ENCODE measurements around the gene SMR3B. TPM values are rescaled to one million over a fixed set of nuclear protein-coding genes. Genes with fewer than 3 reads are reported as not detected.

Gene SMR3B
- total and polyA plus RNA-seq, 2 of the 4 experiments (the other 2 are of a cell fraction), result not detected

DNA sequence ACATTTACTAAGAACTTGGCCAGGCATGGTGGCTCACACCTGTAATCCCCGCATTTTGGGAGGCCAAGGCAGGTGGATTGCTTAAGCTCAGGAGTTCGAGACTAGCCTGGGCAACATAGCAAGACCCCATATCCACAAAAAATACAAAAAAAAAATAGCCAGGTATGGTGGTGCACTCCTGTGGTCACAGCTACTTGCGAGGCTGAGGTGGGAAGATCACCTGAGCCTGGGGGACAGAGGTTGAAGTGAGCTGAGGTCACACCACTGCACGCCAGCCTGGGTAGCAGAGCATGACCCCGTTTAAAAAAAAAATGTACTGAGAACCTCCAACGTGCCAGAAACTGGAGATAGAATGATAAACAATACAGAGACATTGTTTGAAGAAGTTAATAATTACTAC lies 22.8 kb downstream of the SMR3B start:
- Histone ChIP-seq H3K56ac (ENCODE audit: extremely low read depth, insufficient read depth, low read length) (no peak overlapping the region), H2BK20ac (ENCODE audit: low read depth, low read length) (no peak overlapping the region), H3K4me1 (ENCODE audit: control insufficient read depth, insufficient read depth, low read length) (no peaks in the 10 kb centered on the region), H3K36me3 (ENCODE audit: control insufficient read depth, insufficient read depth, low read length) (no peaks in the 10 kb centered on the region), H3K9me1 (ENCODE audit: insufficient read depth, low read length) (no peaks in the 10 kb centered on the region), H3K23ac (ENCODE audit: low read depth, low read length) (no peak overlapping the region), H3K27me3 (ENCODE audit: control insufficient read depth, insufficient read depth, low read length) (no peaks in the 10 kb centered on the region), H4K5ac (ENCODE audit: low read depth, low read length) (no peak overlapping the region), H3K27ac (ENCODE audit: insufficient read depth, low read length) (no peak overlapping the region), H2BK5ac (ENCODE audit: low read depth, low read length, poor library complexity, severe bottlenecking) (no peak overlapping the region), H4K8ac (ENCODE audit: low read depth in 2 of 2, low read length in 2 of 2) (no peak overlapping the region), H3K4me3 (ENCODE audit: insufficient read depth, low read depth, low read length) (no peak overlapping the region), H2AK9ac (replicated peaks; ENCODE audit: low read depth, low read length, poor library complexity) (no peak overlapping the region), H2AFZ (replicated peaks; ENCODE audit: low read length, poor library complexity) (no peak overlapping the region), H3K18ac (ENCODE audit: low read depth, low read length) (no peak overlapping the region), H3K14ac (replicated peaks; ENCODE audit: low read depth, low read length) (no peak overlapping the region), H3K79me1 (ENCODE audit: low read depth in 1 of 2, low read length in 2 of 2) (no peaks in the 10 kb centered on the region), H3K4ac (ENCODE audit: low read depth, low read length) (no peak overlapping the region), H4K91ac (ENCODE audit: insufficient read depth, low read depth, low read length) (no peak overlapping the region), H3K9me3 (ENCODE audit: control insufficient read depth, insufficient read depth, low read length) (no peaks in the 10 kb centered on the region), H3K4me2 (ENCODE audit: low read depth, low read length) (no peak overlapping the region), H4K20me1 (ENCODE audit: insufficient read depth, low read length) (no peaks in the 10 kb centered on the region), H2BK15ac (ENCODE audit: low read depth, low read length) (no peak overlapping the region), H2BK120ac (ENCODE audit: low read depth, low read length) (no peak overlapping the region), H3K9ac (ENCODE audit: low read depth, low read length) (no peak overlapping the region), H2AK5ac (ENCODE audit: low read depth, low read length) (no peak overlapping the region)
- no CpG with 5 or more reads among the region's 6 CpGs for WGBS, 2 experiments (ENCODE audit: extremely low coverage in 2 of 2, insufficient read length in 1 of 2)
- DNase-seq (no peak), ATAC-seq (ENCODE audit: low read depth) (no peak)
- no TSS peak for BruUV-seq (replicated peaks)
- TF ChIP-seq RCOR1 (IDR thresholded peaks at IDR 0.05; ENCODE audit: insufficient replicate concordance, low read length) (no peak), MAZ (IDR thresholded peaks at IDR 0.05; ENCODE audit: borderline replicate concordance, low read depth, low read length) (no peak), CEBPB (IDR thresholded peaks at IDR 0.05; ENCODE audit: low read depth, low read length) (no peak), MAFK (IDR thresholded peaks at IDR 0.05; ENCODE audit: low read depth, low read length) (no peak), CHD1 (IDR thresholded peaks at IDR 0.05; ENCODE audit: low read depth, low read length) (no peak), POLR2A (IDR thresholded peaks at IDR 0.05; ENCODE audit: low read depth, low read length) (no peak)
- TF ChIP-seq, protein P1, sequence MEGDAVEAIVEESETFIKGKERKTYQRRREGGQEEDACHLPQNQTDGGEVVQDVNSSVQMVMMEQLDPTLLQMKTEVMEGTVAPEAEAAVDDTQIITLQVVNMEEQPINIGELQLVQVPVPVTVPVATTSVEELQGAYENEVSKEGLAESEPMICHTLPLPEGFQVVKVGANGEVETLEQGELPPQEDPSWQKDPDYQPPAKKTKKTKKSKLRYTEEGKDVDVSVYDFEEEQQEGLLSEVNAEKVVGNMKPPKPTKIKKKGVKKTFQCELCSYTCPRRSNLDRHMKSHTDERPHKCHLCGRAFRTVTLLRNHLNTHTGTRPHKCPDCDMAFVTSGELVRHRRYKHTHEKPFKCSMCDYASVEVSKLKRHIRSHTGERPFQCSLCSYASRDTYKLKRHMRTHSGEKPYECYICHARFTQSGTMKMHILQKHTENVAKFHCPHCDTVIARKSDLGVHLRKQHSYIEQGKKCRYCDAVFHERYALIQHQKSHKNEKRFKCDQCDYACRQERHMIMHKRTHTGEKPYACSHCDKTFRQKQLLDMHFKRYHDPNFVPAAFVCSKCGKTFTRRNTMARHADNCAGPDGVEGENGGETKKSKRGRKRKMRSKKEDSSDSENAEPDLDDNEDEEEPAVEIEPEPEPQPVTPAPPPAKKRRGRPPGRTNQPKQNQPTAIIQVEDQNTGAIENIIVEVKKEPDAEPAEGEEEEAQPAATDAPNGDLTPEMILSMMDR (conservative IDR thresholded peaks at IDR 0.05; ENCODE audit: low read depth, low read length), result no peak
- intact Hi-C loops (cut with micrococcal nuclease), result no loop called here
- POLR2A ChIA-PET (ENCODE audit: unreplicated experiment), result no interaction called here
- dilution Hi-C loops (cut with HindIII; ENCODE audit: low sequenced_read_pairs, unreplicated experiment), result no loop called here
- in situ Hi-C loops (cut with MboI; ENCODE audit: low sequenced_read_pairs), result no loop called here
- CTCF ChIA-PET, result no interaction called here
